Left lung (tissue), 10 donors: ENCODE data around the gene PTGR3. TPM values are rescaled to one million over a fixed set of nuclear protein-coding genes. Genes with fewer than 3 reads are reported as not detected.

Experiments used
- ATAC-seq: fragments of 200-7000 bp; cut with Tn5 transposase; one replicate; pipeline ENCODE4 v1.9.1; 2020; ENCODE audit warnings: moderate library complexity
- DNase-seq, 4 donors: peaks; one replicate each; pipeline ENCODE4 v3.0.0-alpha.2; 2013 to 2020
- H3K27ac ChIP-seq, 2 donors: fragments of 200-600 bp; sonication (generic) in 1 of 2; one replicate each; pipeline versions ENCODE4 v1.5.0 to v1.8.0; 2020 to 2021
- H3K27me3 ChIP-seq, 2 donors: fragments of 200-600 bp; sonication (generic) in 1 of 2; one replicate each; pipeline versions ENCODE4 v1.5.0 to v1.8.0; 2020 to 2021
- H3K36me3 ChIP-seq, 2 donors: fragments of 200-600 bp; sonication (generic) in 1 of 2; one replicate each; pipeline versions ENCODE4 v1.5.0 to v1.8.0; 2020 to 2021
- H3K4me1 ChIP-seq, 2 donors: fragments of 200-600 bp; one replicate each; pipeline ENCODE4 v1.8.0; 2021
- H3K4me3 ChIP-seq, 2 donors: fragments of 200-600 bp; sonication (generic) in 1 of 2; one replicate each; pipeline versions ENCODE4 v1.5.0 to v1.8.0; 2020 to 2021; ENCODE audit warnings: mild to moderate bottlenecking in 1 of 2
- H3K9me3 ChIP-seq, 2 donors: fragments of 200-600 bp; sonication (generic) in 1 of 2; one replicate each; pipeline versions ENCODE4 v1.5.0 to v1.8.0; 2020 to 2021
- intact Hi-C, 2 donors: fragments of 100-400 bp; cut with DNase I; formaldehyde crosslinking; loops; one replicate each; pipeline versions ENCODE4 v1.11.2 to v1.14.2; 2022
- polyA plus RNA-seq, 6 donors: library from polyadenylated mRNA; unstranded; fragments of 120-200 nt; gene quantifications; one replicate each; pipeline ENCODE4 v1.2.1, GENCODE V29; 2013; ENCODE audit not compliant: insufficient read length in 6 of 6
- total RNA-seq, 2 donors: library from RNA; stranded (reverse); fragmentation: NEBNext Ultra II Directional; extraction: Animal tissue kit (Norgen Biotek cat#: 25700); gene quantifications; one replicate each; pipeline ENCODE4 v1.2.1, GENCODE V29; 2021
- TF ChIP-seq, protein P1 (sequence below), 2 donors: fragments of 200-600 bp; sonication (generic) in 1 of 2; IDR thresholded peaks; one replicate each; pipeline versions ENCODE4 v1.5.0 to v1.8.0; 2021; ENCODE audit warnings: antibody characterized with exemption in 2 of 2
- donor health status: DM: no; HTN: yes; CAD: no.
- donor health status: DM: no; HTN: no; CAD: no.

The PTGR3 gene
- total and polyA plus RNA-seq, 8 donors: 25.7 to 55.0 (median 46.4) TPM

DNA sequence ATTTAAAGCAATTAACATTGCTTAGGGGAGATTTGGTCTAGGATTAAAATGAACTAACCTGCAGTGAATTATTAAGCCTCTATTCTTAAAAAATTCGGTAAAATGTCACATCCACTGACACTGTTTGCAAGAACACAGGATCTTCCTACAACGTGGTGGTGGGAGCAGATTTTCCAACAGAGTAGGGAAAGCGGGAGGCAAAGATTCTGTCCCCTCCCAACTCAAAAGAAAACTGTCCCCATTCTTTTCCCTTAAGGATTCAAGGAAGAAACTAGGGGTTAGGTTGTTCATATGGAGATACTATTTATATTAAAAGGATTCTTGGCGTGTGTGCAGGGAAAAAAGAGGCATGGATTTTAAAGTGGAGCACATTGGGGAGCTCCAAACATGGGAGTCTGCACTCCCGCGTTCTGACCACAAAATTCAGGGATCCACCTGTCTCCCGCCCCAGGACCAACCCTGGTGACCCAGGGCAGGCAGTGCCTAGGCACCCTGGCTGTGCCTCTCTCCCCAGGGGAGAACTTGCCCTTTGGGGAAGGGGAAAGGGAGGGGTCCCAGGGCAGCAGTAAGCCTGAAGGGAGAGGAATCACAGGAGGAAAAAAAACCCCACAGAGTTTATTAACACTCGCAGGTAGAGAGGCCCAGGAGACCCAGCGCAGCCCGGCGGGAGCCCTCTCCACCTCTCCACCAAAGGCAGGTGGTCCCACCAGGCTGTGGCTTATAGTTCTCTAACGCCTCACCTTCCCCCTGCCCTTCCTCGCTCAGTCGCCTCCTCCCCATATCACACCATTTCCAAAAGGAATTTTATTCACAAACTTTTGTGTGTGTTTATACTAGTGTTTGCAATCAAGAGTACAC is 2.3 kb downstream of the PTGR3 start:
- DNase-seq (no peak), ATAC-seq (no peak)
- Histone ChIP-seq H3K36me3 (peaks cover 0 to 5% of the 10 kb centered on the region in 2 donors), H3K9me3 (no peaks in the 10 kb centered on the region), H3K4me1 (peaks cover 14 to 55% of the 10 kb centered on the region in 2 donors), H3K27ac (peak overlapping the region in 1 of 2 donors; percentile 95), H3K27me3 (peaks cover 0 to 26% of the 10 kb centered on the region in 2 donors), H3K4me3 (peak overlapping the region; percentile 76 to 93)
- TF ChIP-seq, protein P1, sequence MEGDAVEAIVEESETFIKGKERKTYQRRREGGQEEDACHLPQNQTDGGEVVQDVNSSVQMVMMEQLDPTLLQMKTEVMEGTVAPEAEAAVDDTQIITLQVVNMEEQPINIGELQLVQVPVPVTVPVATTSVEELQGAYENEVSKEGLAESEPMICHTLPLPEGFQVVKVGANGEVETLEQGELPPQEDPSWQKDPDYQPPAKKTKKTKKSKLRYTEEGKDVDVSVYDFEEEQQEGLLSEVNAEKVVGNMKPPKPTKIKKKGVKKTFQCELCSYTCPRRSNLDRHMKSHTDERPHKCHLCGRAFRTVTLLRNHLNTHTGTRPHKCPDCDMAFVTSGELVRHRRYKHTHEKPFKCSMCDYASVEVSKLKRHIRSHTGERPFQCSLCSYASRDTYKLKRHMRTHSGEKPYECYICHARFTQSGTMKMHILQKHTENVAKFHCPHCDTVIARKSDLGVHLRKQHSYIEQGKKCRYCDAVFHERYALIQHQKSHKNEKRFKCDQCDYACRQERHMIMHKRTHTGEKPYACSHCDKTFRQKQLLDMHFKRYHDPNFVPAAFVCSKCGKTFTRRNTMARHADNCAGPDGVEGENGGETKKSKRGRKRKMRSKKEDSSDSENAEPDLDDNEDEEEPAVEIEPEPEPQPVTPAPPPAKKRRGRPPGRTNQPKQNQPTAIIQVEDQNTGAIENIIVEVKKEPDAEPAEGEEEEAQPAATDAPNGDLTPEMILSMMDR (IDR thresholded peaks at IDR 0.05): no peak
- intact Hi-C loops: no loop called here

DNA sequence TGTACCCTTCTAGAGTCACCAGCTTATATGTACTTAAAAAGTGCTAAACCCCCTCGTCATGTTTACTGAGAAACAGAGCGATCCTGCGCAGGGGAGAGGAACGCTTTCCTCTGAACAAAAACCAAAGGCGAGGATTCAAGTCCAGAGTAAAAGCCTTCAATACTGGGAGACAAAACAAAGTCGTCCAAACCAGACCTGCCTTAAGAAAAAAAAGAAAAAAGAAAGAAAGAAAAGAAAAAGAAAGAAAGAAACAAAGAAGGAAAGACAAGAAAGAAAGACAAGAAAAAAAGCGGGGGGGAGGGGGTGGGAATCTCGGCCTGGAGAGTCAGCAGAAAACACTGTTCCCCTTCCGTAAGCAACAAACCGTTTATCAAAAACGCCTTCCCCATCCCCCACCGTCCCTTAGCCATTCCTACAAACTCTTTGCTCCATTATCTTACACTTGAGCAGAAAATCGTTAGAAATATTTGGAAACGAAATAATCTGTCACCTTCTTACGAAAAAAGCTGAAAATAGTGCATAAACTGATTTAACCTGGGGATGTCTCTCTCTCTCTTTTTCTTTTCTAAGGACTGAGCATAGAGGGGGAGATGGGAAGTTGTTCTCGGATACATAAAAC is 3.3 kb downstream of the PTGR3 start:
- H3K36me3 ChIP-seq: peaks cover 0 to 14% of the 10 kb centered on the region in 2 donors
- H3K4me3 ChIP-seq: peak overlapping the region in 1 of 2 donors; percentile 39
- peak in 2 of 4 donors; percentile 68 to 78 for DNase-seq
- intact Hi-C loops: no loop called here
- TF ChIP-seq, protein P1 (IDR thresholded peaks at IDR 0.05): no peak
- peaks cover 0 to 26% of the 10 kb centered on the region in 2 donors for H3K27me3 ChIP-seq
- H3K4me1 ChIP-seq: peaks cover 14 to 55% of the 10 kb centered on the region in 2 donors
- ATAC-seq: no peak
- no peak overlapping the region for H3K27ac ChIP-seq
- H3K9me3 ChIP-seq: no peaks in the 10 kb centered on the region

DNA sequence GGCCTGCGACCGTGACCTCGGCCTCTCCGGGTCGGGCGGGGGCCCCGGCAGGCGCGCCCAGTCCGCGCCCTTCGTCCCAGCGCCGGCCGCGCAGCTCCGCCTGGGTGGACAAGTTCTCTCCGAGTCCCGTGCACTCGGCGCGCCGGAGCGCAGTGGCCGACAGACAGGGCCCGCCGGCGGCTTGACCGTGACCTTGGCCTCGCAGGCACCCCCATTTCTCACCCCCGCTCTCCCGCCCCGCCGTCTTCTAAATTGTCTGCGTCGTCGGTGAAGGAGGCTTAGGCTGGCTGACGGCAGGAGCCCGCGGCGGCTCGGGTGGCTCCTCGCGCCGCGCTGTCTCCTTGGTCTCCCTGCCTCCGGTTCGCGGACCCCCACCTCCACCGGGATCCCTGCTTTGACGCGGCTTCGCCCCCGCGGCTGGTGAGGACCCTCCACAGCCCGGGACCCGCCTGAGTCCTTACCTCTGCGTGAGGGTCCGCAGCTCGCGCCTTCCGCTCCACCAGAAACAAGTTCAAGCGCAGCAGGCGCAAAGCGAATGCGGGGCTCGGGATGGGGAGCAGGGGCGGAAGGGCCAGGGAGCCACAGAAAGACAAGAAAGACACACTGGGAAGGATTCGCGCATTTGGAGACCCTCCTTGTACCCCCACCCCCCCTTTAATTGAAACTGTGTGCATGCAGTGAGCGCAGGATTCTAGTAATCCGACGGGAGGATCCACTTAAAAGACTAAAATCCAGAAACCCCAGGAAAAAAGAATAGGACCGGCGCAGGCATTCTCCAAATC is 4.0 kb downstream of the PTGR3 start:
- no peaks in the 10 kb centered on the region for H3K9me3 ChIP-seq

DNA sequence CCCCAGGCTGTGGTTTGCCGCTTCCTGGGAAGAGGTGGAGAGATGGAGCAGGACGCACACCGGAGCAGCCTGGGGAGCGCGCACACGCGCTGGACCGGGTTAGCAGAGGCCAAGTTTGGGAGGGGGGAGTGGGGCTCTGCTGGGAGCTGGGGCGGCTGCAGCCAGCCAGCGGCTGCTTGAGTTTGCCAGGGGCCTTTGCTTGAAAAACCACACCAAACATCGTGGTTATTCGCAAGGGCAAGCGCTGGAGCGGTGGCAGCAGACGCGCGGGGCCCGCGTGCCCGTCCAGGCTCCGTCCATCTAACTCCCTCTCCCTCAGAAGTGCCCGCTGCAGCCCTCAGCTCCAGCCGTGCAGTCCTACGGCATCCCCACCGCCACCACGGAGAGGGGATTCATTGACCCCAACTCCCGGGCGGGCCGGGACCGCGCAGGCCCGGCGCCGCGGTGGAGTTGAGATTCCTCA is 4.6 kb downstream of the PTGR3 start:
- DNase-seq (no peak), ATAC-seq (no peak)
- TF ChIP-seq, protein P1 (IDR thresholded peaks at IDR 0.05): no peak

More for the DNA sequence above, 4.0 kb downstream of the PTGR3 start:
- H3K36me3 ChIP-seq: peaks cover 0 to 20% of the 10 kb centered on the region in 2 donors
- peak overlapping the region; percentile 28 to 39 for H3K4me3 ChIP-seq
- no peak overlapping the region for H3K27ac ChIP-seq
- peaks cover 14 to 49% of the 10 kb centered on the region in 2 donors for H3K4me1 ChIP-seq
- TF ChIP-seq, protein P1 (IDR thresholded peaks at IDR 0.05): no peak
- DNase-seq: peak in 1 of 4 donors; percentile 84
- ATAC-seq: peak; percentile 2
- peaks cover 0 to 26% of the 10 kb centered on the region in 2 donors for H3K27me3 ChIP-seq
- intact Hi-C loops: no loop called here

More for the DNA sequence above, 4.6 kb downstream of the PTGR3 start:
- H3K27me3 ChIP-seq: peaks cover 0 to 26% of the 10 kb centered on the region in 2 donors
- peaks cover 17 to 46% of the 10 kb centered on the region in 2 donors for H3K4me1 ChIP-seq
- H3K36me3 ChIP-seq: peaks cover 0 to 25% of the 10 kb centered on the region in 2 donors
- intact Hi-C loops: no loop called here
- no peaks in the 10 kb centered on the region for H3K9me3 ChIP-seq
- no peak overlapping the region for H3K27ac ChIP-seq
- H3K4me3 ChIP-seq: peak overlapping the region; percentile 28 to 39
